ENCODE data around the gene ACVR1.
A peak's percentile ranks its signal among the peaks of the same experiment; 100 is the strongest.
"Not testable (repeated sequence)": the region's sequence is repeated elsewhere in the genome, so short reads cannot be mapped to it uniquely, and the experiment has no call there.

Gene ACVR1

GRCh38 chr2:157748371-157749142, 127.6 kb downstream of the ACVR1 start:
- no peak for DNase-seq

DNA sequence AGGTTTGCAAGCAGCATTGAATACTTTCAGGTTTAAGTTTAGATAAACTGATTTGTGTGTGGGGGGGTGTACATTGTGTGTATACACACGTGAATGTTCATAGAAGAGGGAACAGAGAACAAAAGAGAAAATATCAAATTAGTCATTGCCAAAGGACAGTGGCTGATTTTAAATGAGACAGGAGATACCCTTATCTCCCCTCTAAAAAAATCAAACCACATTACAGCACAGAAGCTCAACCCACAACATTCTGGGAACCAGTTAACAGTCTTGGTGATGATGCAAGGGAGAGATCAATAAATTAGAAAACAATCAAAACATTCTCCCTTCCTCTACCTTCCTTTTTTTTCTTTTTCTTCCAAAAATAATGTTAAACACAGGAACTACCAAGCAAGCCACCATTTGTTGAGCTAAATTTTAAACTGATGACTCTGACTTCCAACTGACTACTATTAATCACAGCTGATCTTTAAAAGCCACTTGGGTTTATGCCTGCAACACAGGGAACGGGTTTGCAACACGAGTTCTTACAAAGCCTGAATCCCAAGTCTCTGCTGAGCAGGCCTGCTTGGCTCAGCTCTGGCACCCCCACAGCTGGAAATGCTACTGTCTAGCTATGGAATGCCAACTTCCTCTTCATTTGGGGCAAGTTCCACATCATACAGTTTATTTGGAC, 128.3 kb downstream of the ACVR1 start:
- DNase-seq: no peak

GRCh38 chr2:157747280-157747679, 128.8 kb downstream of the ACVR1 start:
- no peak for DNase-seq

DNA sequence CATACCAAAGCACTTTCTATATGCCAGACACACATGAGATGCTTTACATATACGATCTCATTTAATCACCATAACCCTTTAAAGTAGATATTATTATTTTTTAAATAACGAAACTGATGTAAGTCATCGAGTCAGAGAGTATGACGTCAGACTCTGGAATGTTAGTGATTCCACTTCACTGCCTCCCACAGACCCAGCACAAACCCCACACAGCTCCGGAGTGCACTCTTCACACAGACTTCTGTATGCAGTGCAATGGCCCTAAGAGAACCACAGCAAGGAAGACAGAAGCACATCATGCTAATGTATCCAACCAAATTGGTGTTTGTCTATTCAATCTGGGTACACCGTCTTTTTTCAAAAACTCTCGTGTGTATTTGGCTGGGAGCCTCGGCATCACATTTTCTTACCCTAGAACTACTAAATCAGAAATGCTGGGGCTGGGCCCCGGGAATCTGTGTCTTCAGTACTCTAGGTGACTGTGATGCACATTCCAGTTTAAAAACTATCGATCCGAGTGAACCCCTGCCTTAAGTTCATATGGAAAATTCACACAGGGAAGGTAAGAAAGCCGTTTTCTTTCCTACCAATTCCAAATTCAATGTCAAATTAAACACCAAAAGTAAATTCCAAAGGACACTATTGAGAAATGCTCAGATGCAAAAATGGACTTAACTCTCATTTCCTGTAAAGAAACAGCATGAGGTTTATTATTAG, 129.7 kb downstream of the ACVR1 start:
- no peak for DNase-seq

GRCh38 chr2:157744571-157745076, 131.5 kb downstream of the ACVR1 start:
- DNase-seq: no peak

DNA sequence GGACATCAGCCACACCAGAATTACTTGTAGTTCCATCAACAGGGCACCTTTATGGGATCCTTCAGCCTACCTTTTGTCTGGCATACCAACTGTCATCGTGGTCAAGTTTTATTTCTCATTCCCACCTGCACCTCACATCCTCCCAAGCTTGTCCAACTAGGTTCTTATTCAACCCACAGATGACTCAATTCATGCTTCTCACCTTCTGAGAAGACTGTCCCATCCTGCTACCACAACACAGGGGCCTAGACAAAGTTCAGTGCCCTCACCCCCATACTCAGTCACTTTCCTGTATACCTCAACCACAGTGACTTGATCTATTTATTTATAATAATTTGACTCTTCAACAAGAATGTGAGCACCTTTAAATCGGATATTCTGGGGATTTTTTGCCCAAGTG, 133.1 kb downstream of the ACVR1 start:
- no peak for DNase-seq

GRCh38 chr2:157741819-157742484, 134.2 kb downstream of the ACVR1 start:
- no peak for DNase-seq

DNA sequence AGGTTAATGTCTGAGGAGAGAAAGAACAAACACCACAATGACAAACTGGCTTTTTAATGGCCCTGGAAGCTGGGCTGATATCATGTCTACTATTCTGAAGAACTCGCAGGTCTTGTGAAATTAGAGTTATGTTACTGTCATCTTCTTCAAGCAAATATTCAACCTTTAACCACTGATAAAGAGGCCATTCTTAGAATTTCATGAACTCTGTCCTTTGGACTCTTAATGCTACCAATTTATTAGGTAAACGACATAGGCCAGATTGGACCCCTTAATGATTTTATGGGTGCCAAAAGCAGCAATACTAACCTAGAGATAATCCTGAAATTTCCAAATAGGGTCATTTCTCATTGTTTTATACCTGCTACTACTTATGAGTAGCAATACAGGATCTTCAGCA, 138.5 kb downstream of the ACVR1 start:
- DNase-seq: no peak

DNA sequence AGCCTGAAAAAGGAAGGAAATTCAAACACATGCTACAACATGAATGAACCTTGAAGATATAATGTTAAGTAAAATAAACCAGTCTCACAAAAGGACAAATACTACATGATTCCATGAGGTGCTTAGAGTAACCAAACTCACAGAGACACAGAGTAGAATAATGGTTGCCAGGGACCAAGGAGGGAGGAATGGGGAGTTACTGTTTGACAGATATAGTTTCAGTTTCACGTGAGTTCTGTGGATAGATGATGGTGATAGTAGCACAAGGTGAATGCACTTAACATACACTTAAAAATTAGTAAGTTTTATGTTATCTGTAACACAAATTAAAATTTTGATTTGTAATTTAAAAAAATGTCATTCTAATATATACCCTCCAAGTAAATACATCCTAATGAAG, 140.6 kb downstream of the ACVR1 start:
- DNase-seq: no peak

GRCh38 chr2:157733263-157733662, 142.9 kb downstream of the ACVR1 start:
- DNase-seq: no peak

DNA sequence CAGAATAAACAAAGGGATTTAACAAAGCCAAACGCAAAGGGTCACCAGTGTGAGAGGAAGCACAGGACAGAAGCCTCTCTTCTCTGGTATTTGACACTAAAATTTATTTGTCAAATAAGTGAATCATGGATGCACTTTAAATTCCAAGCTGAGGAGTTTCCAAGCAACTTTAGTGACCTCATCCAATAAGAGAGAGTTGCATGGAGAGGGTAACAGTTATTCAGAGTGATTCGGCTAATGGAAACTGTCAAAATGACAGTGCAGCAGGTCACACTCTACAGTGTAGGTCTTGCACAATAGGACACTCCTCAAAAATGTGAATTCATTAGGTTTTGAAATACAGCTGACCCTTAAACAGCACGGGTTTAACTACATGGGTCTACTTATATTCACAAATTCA, 143.5 kb downstream of the ACVR1 start:
- DNase-seq: no peak

- no peak for DNase-seq
These were observed 148.4 kb downstream of the ACVR1 start for GRCh38 chr2:157727693-157728092.

- no peak for DNase-seq
These were observed 149.2 kb downstream of the ACVR1 start for GRCh38 chr2:157726946-157727345.

- DNase-seq: no peak
These were observed 150.3 kb downstream of the ACVR1 start for GRCh38 chr2:157725846-157726245.

DNA sequence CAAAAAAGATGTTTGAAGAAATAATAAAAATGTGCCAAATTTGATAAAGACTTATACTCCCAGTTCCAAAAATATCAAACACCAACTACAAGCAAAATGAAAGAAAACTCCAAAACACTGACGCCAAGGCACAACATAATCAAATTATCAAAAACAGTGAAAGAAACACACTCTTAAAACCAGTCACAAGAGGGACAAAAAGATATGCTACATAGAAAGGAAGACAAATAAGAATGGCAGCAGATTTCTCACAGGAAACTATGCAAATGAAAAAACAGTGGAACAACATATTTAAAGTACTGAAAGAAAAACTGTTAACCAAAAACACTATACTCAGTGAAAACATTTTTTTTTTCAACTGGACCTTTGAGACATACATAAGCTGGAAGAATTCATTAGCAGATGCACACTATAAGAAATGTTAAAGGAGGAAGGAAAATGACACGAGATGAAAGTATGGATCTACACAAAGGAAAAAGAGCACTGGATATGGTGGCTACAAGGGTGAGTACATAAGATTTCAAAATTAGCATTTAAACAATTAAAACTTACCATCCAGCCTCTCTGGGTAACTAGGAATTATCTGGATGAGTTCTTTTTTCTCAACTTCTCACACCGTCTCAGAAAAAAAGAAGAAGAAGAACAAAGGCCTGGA, 153.4 kb downstream of the ACVR1 start:
- DNase-seq: peak in 1 of 2 experiments; percentile 2

DNA sequence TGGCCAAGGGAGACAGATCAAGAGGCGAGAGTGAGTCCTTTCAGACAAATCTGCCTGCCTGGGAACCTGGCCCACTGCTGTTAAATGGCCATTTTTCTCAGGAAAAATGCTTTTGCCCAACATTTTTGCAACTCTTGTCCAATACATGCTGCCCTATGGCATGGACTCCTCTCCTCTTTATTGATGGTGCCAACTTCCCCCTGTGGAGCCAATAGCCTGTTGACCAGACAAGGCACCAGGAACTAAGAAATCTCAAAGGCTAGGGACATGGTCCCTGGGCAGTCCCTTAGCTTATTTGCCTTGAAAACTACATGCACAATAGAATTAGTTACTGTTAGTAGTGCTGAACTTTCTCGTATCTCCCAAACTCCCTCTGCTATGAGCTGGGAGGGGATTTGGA, 155.6 kb downstream of the ACVR1 start:
- no peak for DNase-seq

DNA sequence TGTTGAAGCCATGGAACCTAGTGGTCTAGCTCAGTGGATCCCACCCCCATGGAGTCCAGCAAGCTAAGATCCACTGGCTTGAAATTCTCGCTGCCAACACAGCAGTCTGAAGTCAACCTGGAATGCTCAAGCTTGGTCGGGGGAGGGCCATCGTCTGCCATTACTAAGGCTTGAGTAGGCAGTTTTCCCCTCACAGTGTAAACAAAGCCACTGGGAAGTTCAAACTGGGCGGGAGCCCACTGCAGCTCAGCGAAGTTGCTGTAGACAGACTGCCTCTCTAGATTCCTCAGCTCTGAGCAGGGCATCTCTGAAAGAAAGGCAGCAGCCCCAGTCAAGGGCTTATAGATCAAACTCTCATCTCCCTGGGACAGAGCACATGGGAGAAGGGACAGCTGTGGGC, 171.5 kb downstream of the ACVR1 start:
- DNase-seq: not testable (repeated sequence)

GRCh38 chr2:157704148-157704547, 172.0 kb downstream of the ACVR1 start:
- not testable (repeated sequence) for DNase-seq

DNA sequence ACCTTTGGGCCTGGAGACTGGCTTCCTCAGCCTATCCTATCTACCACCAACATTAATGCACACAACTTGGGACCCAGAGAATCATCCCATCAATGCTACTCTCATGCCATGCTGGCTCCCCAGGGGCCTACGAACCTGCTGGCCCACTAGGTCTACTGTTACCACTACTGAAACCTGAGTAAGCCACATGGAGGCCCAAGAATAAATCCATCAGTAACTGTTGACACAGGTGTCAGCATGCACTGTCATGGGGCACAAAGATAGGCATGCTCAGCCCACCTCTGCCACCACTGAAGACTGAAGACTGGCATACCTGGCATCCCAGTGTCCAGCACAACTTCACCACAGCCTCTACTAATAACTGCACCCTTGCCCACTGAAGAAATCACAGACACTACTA, 176.3 kb downstream of the ACVR1 start:
- no peak for DNase-seq

DNA sequence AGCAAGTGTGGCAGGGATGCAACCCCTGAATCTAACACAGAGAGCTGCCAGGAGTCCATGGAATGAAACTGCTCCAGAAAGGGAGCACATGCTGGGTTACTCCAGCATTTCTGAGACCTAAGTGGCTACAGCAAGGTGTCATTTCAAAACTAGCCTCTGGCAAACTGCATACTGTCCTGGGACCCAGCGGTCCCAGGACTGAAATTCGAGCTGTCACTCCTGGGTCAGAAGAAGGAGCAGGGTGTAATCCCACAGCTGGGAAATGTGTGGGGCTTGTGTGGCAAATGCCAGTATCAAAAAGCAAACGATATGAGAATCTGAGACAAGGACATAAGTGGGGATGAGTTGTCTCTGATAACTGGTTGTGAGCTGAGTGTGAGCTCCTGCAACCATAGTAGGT, 177.1 kb downstream of the ACVR1 start:
- DNase-seq: no peak

- no peak for DNase-seq
These were observed 177.7 kb downstream of the ACVR1 start for GRCh38 chr2:157698430-157698829.

DNA sequence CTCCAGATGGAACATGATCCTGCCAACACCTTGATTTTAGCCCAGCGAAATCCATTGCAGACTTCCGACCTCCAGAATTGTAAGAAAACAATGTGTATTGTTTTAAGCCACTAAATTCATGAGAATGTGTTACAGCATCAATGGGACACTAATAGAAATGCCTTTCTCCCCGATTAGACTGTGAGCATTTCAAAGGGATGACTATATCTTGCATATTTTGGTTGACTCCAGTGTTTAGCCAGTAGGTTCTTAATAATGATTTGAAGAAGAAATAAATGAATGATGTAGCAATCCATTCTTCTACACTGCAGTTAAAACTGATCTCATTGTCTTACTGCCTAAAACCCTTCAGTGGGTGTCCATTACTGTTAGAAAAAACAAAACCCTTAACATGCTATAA, 180.1 kb downstream of the ACVR1 start:
- no peak for DNase-seq

GRCh38 chr2:157692768-157693167, 183.4 kb downstream of the ACVR1 start:
- no peak for DNase-seq
